ENCODE measurements around the gene MED26. TPM values are rescaled to one million over a fixed set of nuclear protein-coding genes. Genes with fewer than 3 reads are reported as not detected.

Gene MED26
- total and polyA plus RNA-seq, 2 of the 8 experiments (the other 6 are each of a cell fraction or from before 2014, with no cell fraction given), result 5.3 to 10.7 TPM

- TF ChIP-seq CHD7 (IDR thresholded peaks at IDR 0.05; ENCODE audit: insufficient replicate concordance, low read length), result no peak
- TF ChIP-seq BCL11A (IDR thresholded peaks at IDR 0.05; ENCODE audit: low read depth in 2 of 2, low read length in 2 of 2), result no peak
- TF ChIP-seq TAF1 (IDR thresholded peaks at IDR 0.05; ENCODE audit: low read depth, low read length), result no peak
- no peak for TF ChIP-seq EGR1 (IDR thresholded peaks at IDR 0.05; ENCODE audit: borderline replicate concordance, low read depth, low read length)
- TF ChIP-seq RBBP5 (IDR thresholded peaks at IDR 0.05; ENCODE audit: borderline replicate concordance, low read depth, low read length), result no peak
- TF ChIP-seq CBX5 (IDR thresholded peaks at IDR 0.05; ENCODE audit: low read depth, low read length), result no peak
- no peak for TF ChIP-seq HDAC2 (IDR thresholded peaks at IDR 0.05; ENCODE audit: borderline replicate concordance in 1 of 2, low read depth in 2 of 2, low read length in 2 of 2)
- no peak for TF ChIP-seq SIX5 (IDR thresholded peaks at IDR 0.05; ENCODE audit: low read depth, low read length)
- TF ChIP-seq TCF12 (IDR thresholded peaks at IDR 0.05; ENCODE audit: low read depth, low read length), result no peak
- no peak for TF ChIP-seq EP300 (IDR thresholded peaks at IDR 0.05; ENCODE audit: borderline replicate concordance in 1 of 2, low read depth in 2 of 2, low read length in 2 of 2)
- TF ChIP-seq USF2 (IDR thresholded peaks at IDR 0.05; ENCODE audit: low read length), result no peak
Measured at GRCh38 chr19:16531380-16531669, 96.7 kb downstream of the MED26 start (continued).

Measured in H1 (cell line).